KOPT-K1 (cell line): ENCODE results near the gene SERPINB6.

ENCODE experiments used
- H3K27ac ChIP-seq: fragments of 200-600 bp; sonication (generic); 2 replicates; pipeline ENCODE4 v1.5.1; 2016; ENCODE audit warnings: antibody characterized with exemption, mild to moderate bottlenecking, low read depth, low read length; ENCODE audit not compliant: poor library complexity, severe bottlenecking
- H3K36me3 ChIP-seq: fragments of 200-600 bp; sonication (generic); 2 replicates; pipeline ENCODE4 v1.5.1; 2017; ENCODE audit warnings: antibody characterized with exemption, mild to moderate bottlenecking, low read length, moderate library complexity; ENCODE audit not compliant: insufficient read depth
- H3K9me3 ChIP-seq: fragments of 200-600 bp; sonication (generic); 2 replicates; pipeline ENCODE4 v1.5.1; 2017; ENCODE audit warnings: antibody characterized with exemption, low read length, mild to moderate bottlenecking; ENCODE audit not compliant: insufficient read depth, poor library complexity, severe bottlenecking

Gene SERPINB6

GRCh38 chr6:2989332-2990247, 18.2 kb upstream of the SERPINB6 start:
- H3K36me3 ChIP-seq, result no peaks in the 10 kb centered on the region
- H3K9me3 ChIP-seq, result no peaks in the 10 kb centered on the region
- H3K27ac ChIP-seq, result peak overlapping the region; percentile 87

GRCh38 chr6:2988426-2989331, 17.3 kb upstream of the SERPINB6 start:
- no peaks in the 10 kb centered on the region for H3K9me3 ChIP-seq
- no peaks in the 10 kb centered on the region for H3K36me3 ChIP-seq
- H3K27ac ChIP-seq, result peak overlapping the region; percentile 87

GRCh38 chr6:2988094-2988425, 16.7 kb upstream of the SERPINB6 start:
- H3K36me3 ChIP-seq, result no peaks in the 10 kb centered on the region
- no peaks in the 10 kb centered on the region for H3K9me3 ChIP-seq
- peak overlapping the region; percentile 87 for H3K27ac ChIP-seq

- Histone ChIP-seq H3K9me3 (no peaks in the 10 kb centered on the region), H3K36me3 (no peaks in the 10 kb centered on the region), H3K27ac (no peak overlapping the region)
Measured at GRCh38 chr6:2986722-2987221, 15.4 kb upstream of the SERPINB6 start.

GRCh38 chr6:2984738-2985406, 13.5 kb upstream of the SERPINB6 start:
- no peaks in the 10 kb centered on the region for H3K9me3 ChIP-seq
- H3K36me3 ChIP-seq, result no peaks in the 10 kb centered on the region
- H3K27ac ChIP-seq, result no peak overlapping the region

- H3K9me3 ChIP-seq, result no peaks in the 10 kb centered on the region
- no peaks in the 10 kb centered on the region for H3K36me3 ChIP-seq
- no peak overlapping the region for H3K27ac ChIP-seq
Measured at GRCh38 chr6:2982426-2983117, 11.2 kb upstream of the SERPINB6 start.

- H3K9me3 ChIP-seq, result no peaks in the 10 kb centered on the region
- no peaks in the 10 kb centered on the region for H3K36me3 ChIP-seq
- no peak overlapping the region for H3K27ac ChIP-seq
Measured at GRCh38 chr6:2980465-2980855, 9.1 kb upstream of the SERPINB6 start.

GRCh38 chr6:2979819-2980464, 8.6 kb upstream of the SERPINB6 start:
- Histone ChIP-seq H3K36me3 (no peaks in the 10 kb centered on the region), H3K9me3 (no peaks in the 10 kb centered on the region), H3K27ac (no peak overlapping the region)

- H3K9me3 ChIP-seq, result no peaks in the 10 kb centered on the region
Measured at GRCh38 chr6:2978923-2979322, 7.6 kb upstream of the SERPINB6 start.

GRCh38 chr6:2977799-2978590, 6.6 kb upstream of the SERPINB6 start:
- Histone ChIP-seq H3K9me3 (no peaks in the 10 kb centered on the region), H3K36me3 (no peaks in the 10 kb centered on the region), H3K27ac (no peak overlapping the region)

More at GRCh38 chr6:2978923-2979322, 7.6 kb upstream of the SERPINB6 start:
- H3K36me3 ChIP-seq, result no peaks in the 10 kb centered on the region
- H3K27ac ChIP-seq, result no peak overlapping the region

- no peak overlapping the region for H3K27ac ChIP-seq
- H3K9me3 ChIP-seq, result peaks cover 5% of the 10 kb centered on the region
- H3K36me3 ChIP-seq, result no peaks in the 10 kb centered on the region
Measured at GRCh38 chr6:2977290-2977689, 5.9 kb upstream of the SERPINB6 start.

GRCh38 chr6:2976571-2977085, 5.3 kb upstream of the SERPINB6 start:
- Histone ChIP-seq H3K27ac (no peak overlapping the region), H3K36me3 (no peaks in the 10 kb centered on the region), H3K9me3 (peaks cover 12% of the 10 kb centered on the region)

- H3K9me3 ChIP-seq, result peaks cover 14% of the 10 kb centered on the region
- H3K36me3 ChIP-seq, result no peaks in the 10 kb centered on the region
- H3K27ac ChIP-seq, result no peak overlapping the region
Measured at GRCh38 chr6:2976060-2976459, 4.7 kb upstream of the SERPINB6 start.
